Bronchial epithelial cell (primary cell): ENCODE results near the gene MAEA. TPM values are rescaled to one million over a fixed set of nuclear protein-coding genes. Genes with fewer than 3 reads are reported as not detected.
A peak's percentile ranks its signal among the peaks of the same experiment; 100 is the strongest.

ENCODE experiments used
- DNase-seq: peaks from one replicate; pipeline ENCODE4 v3.0.0-alpha.2; 2010; ENCODE audit warnings: low read depth
- FAIRE-seq: peaks from 2 replicates; lab custom pipeline; 2011; peaks lifted over from hg19 to GRCh38; lab: Jason Lieb, UNC
- H3K27me3 ChIP-seq: 2 replicates; pipeline ENCODE4 v1.5.1; 2011; ENCODE audit warnings: low read length; ENCODE audit not compliant: control insufficient read depth, insufficient read depth
- H3K36me3 ChIP-seq: 2 replicates; pipeline ENCODE4 v1.5.1; 2011; ENCODE audit warnings: low read length; ENCODE audit not compliant: control insufficient read depth, insufficient read depth
- H3K4me3 ChIP-seq: 2 replicates; pipeline ENCODE4 v1.5.1; 2011; ENCODE audit warnings: mild to moderate bottlenecking, low read depth, low read length, control low read depth
- total RNA-seq: library from RNA; depleted of rRNA; stranded (reverse); fragments of >200 nt; gene quantifications from 2 replicates; pipeline ENCODE4 v1.2.1, GENCODE V29; 2014
- TF ChIP-seq, protein P1 (sequence below): IDR thresholded peaks from 2 replicates; pipeline ENCODE4 v1.5.1; 2011; ENCODE audit warnings: mild to moderate bottlenecking, moderate library complexity, low read length, control low read depth, inconsistent platforms; ENCODE audit not compliant: insufficient read depth, severe bottlenecking

Gene MAEA
- total RNA-seq, 1 donor from 2014 or later: 46.1 TPM

DNA sequence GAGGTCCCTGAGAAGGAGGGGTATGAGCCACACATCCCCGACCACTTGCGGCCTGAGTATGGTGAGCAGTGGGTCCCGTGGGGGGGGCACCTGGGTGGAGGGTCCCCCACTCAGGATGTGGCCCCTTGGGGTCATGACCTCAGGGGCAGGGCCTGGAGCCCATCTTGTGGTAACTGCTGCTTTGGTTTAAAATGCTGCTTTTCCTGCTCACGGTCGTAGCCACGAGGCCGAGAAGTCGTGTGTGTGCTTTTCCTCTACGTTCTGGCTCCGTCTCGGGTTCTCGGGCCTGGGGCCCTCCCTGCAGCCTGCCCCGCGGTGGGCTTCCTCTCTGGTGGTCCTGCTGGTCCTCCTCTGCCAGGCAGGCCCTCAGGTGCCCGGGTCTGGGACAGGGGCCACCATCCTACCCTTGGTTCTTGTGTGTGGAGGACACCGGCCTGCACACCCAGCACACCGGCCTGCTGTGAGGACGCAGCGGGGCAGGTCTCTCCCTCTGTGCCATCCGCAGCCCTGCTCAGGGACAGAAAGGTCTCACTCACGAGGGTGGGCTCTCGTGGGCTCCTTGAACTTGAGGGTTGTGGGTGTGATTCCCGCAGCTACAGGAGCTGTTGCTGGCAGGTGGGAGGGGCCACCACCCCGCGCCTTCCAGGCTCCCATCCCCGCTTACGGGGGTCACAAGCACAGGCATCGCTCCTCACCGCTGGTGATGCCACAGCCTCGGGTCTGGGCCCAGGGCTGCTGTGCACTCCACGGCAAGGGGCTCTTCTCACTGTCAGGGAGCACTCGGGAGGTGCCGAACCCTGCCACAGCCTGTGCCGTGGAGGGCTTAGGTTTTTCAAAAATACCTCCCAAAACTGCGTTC lies 76.9 kb downstream of the MAEA start:
- no peaks in the 10 kb centered on the region for H3K27me3 ChIP-seq
- peak; percentile 18 for FAIRE-seq
- no peaks in the 10 kb centered on the region for H3K36me3 ChIP-seq
- TF ChIP-seq, protein P1, sequence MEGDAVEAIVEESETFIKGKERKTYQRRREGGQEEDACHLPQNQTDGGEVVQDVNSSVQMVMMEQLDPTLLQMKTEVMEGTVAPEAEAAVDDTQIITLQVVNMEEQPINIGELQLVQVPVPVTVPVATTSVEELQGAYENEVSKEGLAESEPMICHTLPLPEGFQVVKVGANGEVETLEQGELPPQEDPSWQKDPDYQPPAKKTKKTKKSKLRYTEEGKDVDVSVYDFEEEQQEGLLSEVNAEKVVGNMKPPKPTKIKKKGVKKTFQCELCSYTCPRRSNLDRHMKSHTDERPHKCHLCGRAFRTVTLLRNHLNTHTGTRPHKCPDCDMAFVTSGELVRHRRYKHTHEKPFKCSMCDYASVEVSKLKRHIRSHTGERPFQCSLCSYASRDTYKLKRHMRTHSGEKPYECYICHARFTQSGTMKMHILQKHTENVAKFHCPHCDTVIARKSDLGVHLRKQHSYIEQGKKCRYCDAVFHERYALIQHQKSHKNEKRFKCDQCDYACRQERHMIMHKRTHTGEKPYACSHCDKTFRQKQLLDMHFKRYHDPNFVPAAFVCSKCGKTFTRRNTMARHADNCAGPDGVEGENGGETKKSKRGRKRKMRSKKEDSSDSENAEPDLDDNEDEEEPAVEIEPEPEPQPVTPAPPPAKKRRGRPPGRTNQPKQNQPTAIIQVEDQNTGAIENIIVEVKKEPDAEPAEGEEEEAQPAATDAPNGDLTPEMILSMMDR: no peak
- no peak overlapping the region for H3K4me3 ChIP-seq
- no peak for DNase-seq

DNA sequence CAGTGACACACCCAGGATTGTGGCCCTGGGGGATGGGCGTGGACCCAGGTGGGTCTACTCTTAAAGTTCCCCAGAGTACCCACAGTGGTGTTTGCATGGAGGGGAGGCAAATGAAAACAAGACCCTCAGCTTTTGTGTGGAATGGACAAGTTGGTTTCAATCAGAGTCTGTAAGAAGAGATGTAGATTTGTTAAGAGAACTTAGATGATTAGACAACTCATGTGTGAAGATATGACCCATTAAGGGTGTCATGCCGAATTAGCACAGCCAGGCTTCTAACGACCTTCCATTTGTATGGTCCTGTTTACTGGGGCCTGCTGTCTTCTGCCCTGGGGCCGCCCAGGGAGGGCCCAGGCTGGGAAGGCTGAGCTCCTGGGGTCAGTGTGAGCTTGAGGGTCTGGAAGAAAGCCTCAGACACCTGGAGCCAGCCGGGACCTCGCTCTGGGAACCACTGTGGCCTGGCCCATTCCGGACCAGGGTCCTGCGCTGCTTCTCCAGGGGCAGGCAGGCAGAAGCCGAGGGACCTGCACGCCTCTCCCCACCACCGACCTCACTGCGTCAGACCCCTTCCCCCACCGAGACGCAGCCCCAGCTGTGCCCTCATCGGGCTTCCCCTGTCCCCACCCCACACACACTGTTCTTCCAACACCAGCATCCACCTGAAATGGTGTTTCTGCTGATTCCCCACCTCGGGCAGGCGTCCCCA lies 77.7 kb downstream of the MAEA start:
- TF ChIP-seq, protein P1: no peak
- Histone ChIP-seq H3K27me3 (no peaks in the 10 kb centered on the region), H3K36me3 (no peaks in the 10 kb centered on the region), H3K4me3 (no peak overlapping the region)
- no peak for DNase-seq
- FAIRE-seq: no peak

DNA sequence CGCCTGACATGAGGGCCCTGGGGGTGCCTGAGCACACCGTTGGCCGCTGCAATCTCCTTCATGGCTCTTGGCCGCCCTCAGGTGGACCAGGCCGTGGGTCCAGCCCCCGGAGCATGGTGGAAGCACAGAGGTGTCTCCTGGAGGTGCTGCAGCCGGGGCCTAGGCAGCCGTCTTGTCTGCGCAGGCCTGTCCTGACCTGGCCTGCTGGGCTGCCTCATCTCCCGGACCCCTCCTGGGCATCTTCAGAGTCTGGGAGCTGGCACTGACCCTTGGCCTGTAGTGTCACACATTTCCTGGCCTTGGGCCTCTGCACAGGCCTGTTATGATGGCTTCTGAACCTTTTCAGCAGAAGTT lies 78.2 kb downstream of the MAEA start:
- DNase-seq (no peak), FAIRE-seq (no peak)
- no peaks in the 10 kb centered on the region for H3K36me3 ChIP-seq
- TF ChIP-seq, protein P1: no peak
- H3K4me3 ChIP-seq: no peak overlapping the region
- H3K27me3 ChIP-seq: no peaks in the 10 kb centered on the region

DNA sequence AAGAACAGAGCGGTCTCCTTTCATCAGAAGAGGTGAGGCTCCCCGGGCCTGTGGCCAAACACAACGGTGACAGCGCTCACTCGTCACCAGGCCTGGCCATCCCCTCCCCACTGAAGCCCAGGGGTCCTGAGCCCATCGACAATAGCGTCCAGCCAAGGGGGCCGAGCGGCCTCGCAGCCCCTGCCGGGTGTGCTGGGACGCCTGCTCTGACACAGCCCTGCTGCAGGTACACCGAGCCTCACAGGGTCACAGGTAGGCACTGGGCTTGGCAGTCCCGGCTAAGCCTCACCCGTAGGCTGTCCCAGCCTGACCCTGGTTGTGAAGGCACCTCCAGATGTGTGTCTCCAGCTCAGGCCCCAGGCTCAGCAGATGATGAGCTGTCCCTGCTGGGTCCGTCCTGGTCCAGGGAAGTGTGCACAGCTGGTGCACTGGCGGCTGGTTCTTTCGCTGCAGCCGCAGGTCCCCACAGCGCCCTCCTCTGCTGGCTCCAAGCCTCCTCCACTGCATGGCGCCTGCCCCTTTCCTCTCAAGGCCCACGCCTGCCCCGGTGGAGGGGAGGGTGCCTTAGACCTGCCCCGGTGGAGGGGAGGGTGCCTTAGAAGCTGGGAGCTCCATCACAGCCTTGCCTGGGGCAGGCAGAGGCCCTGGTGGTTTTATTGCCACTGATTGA lies 78.9 kb downstream of the MAEA start:
- no peak for DNase-seq
- Histone ChIP-seq H3K27me3 (no peaks in the 10 kb centered on the region), H3K36me3 (no peaks in the 10 kb centered on the region), H3K4me3 (no peak overlapping the region)
- no peak for FAIRE-seq
- TF ChIP-seq, protein P1: no peak

DNA sequence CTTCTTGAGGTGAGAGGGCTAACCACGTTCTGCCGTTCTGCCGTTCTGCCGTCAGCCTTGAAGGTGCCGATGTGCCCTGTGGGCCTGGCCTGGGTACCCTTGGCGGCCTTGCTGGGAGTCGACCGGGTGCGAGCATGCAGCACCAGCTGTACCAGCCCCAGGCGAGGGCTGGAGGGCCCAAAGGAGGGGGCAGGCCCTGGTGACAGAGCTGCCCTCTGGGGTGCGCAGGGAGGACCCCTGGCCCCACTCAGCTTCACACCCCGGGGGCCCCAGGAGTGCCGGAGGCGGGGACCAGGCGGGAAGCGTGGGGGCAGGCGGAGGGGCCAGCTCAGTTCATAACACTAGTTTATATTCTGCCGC lies 79.4 kb downstream of the MAEA start:
- no peaks in the 10 kb centered on the region for H3K27me3 ChIP-seq
- H3K4me3 ChIP-seq: no peak overlapping the region
- TF ChIP-seq, protein P1: no peak
- no peak for FAIRE-seq
- H3K36me3 ChIP-seq: no peaks in the 10 kb centered on the region
- no peak for DNase-seq
